ENCODE measurements around the gene LRFN5. TPM values are rescaled to one million over a fixed set of nuclear protein-coding genes. Genes with fewer than 3 reads are reported as not detected.

LRFN5 gene
- polyA plus RNA-seq, 1 of the 3 experiments (the other 2 are of a cell fraction): not detected

- DNase-seq: no peak
- Histone ChIP-seq H3K4me1 (ENCODE audit: control insufficient read depth in 1 of 2, insufficient read depth in 2 of 2, low read depth in 1 of 2, low read length in 1 of 2) (no peaks in the 10 kb centered on the region), H4K20me1 (ENCODE audit: insufficient read depth) (no peaks in the 10 kb centered on the region), H3K4me2 (no peak overlapping the region), H3K4me3 (ENCODE audit: low read depth in 2 of 2, low read length in 1 of 2) (no peak overlapping the region), H3F3A (replicated peaks; ENCODE audit: insufficient read depth) (no peaks in the 10 kb centered on the region), H3K27me3 (ENCODE audit: insufficient read depth) (no peaks in the 10 kb centered on the region), H2AFZ (ENCODE audit: low read depth) (no peak overlapping the region), H3K36me3 (replicated peaks in 1 of 2; ENCODE audit: control insufficient read depth in 1 of 2, insufficient read depth in 2 of 2, low read length in 1 of 2) (no peaks in the 10 kb centered on the region), H3K9me3 (no peaks in the 10 kb centered on the region), H3K27ac (ENCODE audit: low read depth in 2 of 2, low read length in 1 of 2) (no peak overlapping the region), H3K9ac (no peak overlapping the region), H3K79me2 (ENCODE audit: insufficient read depth) (no peaks in the 10 kb centered on the region), H3K9me2 (no peaks in the 10 kb centered on the region)
- POLR2A ChIA-PET: no interaction called here
- CTCF ChIA-PET: no interaction called here
- TF ChIP-seq SMC3 (IDR thresholded peaks at IDR 0.05; ENCODE audit: low read depth, low read length) (no peak), GABPA (IDR thresholded peaks at IDR 0.05; ENCODE audit: low read depth) (no peak), MXI1 (IDR thresholded peaks at IDR 0.05; ENCODE audit: low read depth, low read length) (no peak), SIN3A (IDR thresholded peaks at IDR 0.05; ENCODE audit: borderline replicate concordance, low read depth, low read length) (no peak), PBX3 (IDR thresholded peaks at IDR 0.05) (no peak), CTCF (IDR thresholded peaks at IDR 0.05) (no peak), NFIC (IDR thresholded peaks at IDR 0.05; ENCODE audit: borderline replicate concordance) (no peak), TAF1 (IDR thresholded peaks at IDR 0.05; ENCODE audit: borderline replicate concordance, low read depth, low read length) (no peak), JUND (IDR thresholded peaks at IDR 0.05) (no peak), USF1 (IDR thresholded peaks at IDR 0.05; ENCODE audit: borderline replicate concordance, low read depth) (no peak), EZH2phosphoT487 (IDR thresholded peaks at IDR 0.05; ENCODE audit: borderline replicate concordance, low read depth) (no peak), RXRA (IDR thresholded peaks at IDR 0.05; ENCODE audit: borderline replicate concordance, low read depth) (no peak), GATA2 (CRISPR knock-in tag; IDR thresholded peaks at IDR 0.05) (no peak), YY1 (IDR thresholded peaks at IDR 0.05; ENCODE audit: low read depth) (no peak), NRF1 (IDR thresholded peaks at IDR 0.05; ENCODE audit: low read depth, low read length) (no peak)
- 4% methylated on average over 1 of the region's 1 CpG for WGBS (ENCODE audit: low lambda C conversion rate)
Observed at GRCh38 chr14:41650802-41651201, 44.1 kb downstream of the LRFN5 start.

GRCh38 chr14:41654196-41654595, 47.5 kb downstream of the LRFN5 start:
- ChIA-PET POLR2A (no interaction called here), CTCF (no interaction called here)
- WGBS (ENCODE audit: low lambda C conversion rate): 5% methylated on average over 1 of the region's 1 CpG
- no peaks in the 10 kb centered on the region for H3K79me2 ChIP-seq (ENCODE audit: insufficient read depth)
- H2AFZ ChIP-seq (ENCODE audit: low read depth): no peak overlapping the region
- H3K4me3 ChIP-seq (ENCODE audit: low read depth in 2 of 2, low read length in 1 of 2): no peak overlapping the region
- H3K4me2 ChIP-seq: no peak overlapping the region
- H3K27me3 ChIP-seq (ENCODE audit: insufficient read depth): no peaks in the 10 kb centered on the region
- DNase-seq: no peak
- no peaks in the 10 kb centered on the region; a peak in 1 of 4 replicates for H3K4me1 ChIP-seq (ENCODE audit: control insufficient read depth in 1 of 2, insufficient read depth in 2 of 2, low read depth in 1 of 2, low read length in 1 of 2)
- no peaks in the 10 kb centered on the region for H3K9me3 ChIP-seq
- H3K9ac ChIP-seq: no peak overlapping the region
- H3K9me2 ChIP-seq: no peaks in the 10 kb centered on the region
- no peaks in the 10 kb centered on the region for H3K36me3 ChIP-seq (replicated peaks in 1 of 2; ENCODE audit: control insufficient read depth in 1 of 2, insufficient read depth in 2 of 2, low read length in 1 of 2)
- H3K27ac ChIP-seq (ENCODE audit: low read depth in 2 of 2, low read length in 1 of 2): no peak overlapping the region
- no peaks in the 10 kb centered on the region for H3F3A ChIP-seq (replicated peaks; ENCODE audit: insufficient read depth)
- H4K20me1 ChIP-seq (ENCODE audit: insufficient read depth): no peaks in the 10 kb centered on the region
- TF ChIP-seq NFIC (IDR thresholded peaks at IDR 0.05; ENCODE audit: borderline replicate concordance) (no peak), SIN3A (IDR thresholded peaks at IDR 0.05; ENCODE audit: borderline replicate concordance, low read depth, low read length) (no peak), USF1 (IDR thresholded peaks at IDR 0.05; ENCODE audit: borderline replicate concordance, low read depth) (no peak), MEF2A (IDR thresholded peaks at IDR 0.05; ENCODE audit: borderline replicate concordance, low read depth) (no peak), CHD2 (IDR thresholded peaks at IDR 0.05; ENCODE audit: low read length, partially characterized antibody) (no peak), RXRA (IDR thresholded peaks at IDR 0.05; ENCODE audit: borderline replicate concordance, low read depth) (no peak), JUND (IDR thresholded peaks at IDR 0.05) (no peak), FOSL2 (IDR thresholded peaks at IDR 0.05; ENCODE audit: borderline replicate concordance, low read depth) (no peak), USF2 (IDR thresholded peaks at IDR 0.05; ENCODE audit: borderline replicate concordance, low read depth, low read length) (no peak), RCOR1 (IDR thresholded peaks at IDR 0.05; ENCODE audit: low read length) (no peak), IRF3 (IDR thresholded peaks at IDR 0.05; ENCODE audit: low read depth, low read length) (no peak)

Data from SK-N-SH (cell line).